HG03135 (cell line): ENCODE results near the gene TSPAN31.

Experiments used
- ATAC-seq: cut with Tn5 transposase; IDR thresholded peaks from one replicate; pipeline ENCODE4 v1.9.1; 2021; ENCODE audit warnings: mild to moderate bottlenecking, moderate library complexity; ENCODE audit not compliant: unreplicated experiment

The TSPAN31 gene

DNA sequence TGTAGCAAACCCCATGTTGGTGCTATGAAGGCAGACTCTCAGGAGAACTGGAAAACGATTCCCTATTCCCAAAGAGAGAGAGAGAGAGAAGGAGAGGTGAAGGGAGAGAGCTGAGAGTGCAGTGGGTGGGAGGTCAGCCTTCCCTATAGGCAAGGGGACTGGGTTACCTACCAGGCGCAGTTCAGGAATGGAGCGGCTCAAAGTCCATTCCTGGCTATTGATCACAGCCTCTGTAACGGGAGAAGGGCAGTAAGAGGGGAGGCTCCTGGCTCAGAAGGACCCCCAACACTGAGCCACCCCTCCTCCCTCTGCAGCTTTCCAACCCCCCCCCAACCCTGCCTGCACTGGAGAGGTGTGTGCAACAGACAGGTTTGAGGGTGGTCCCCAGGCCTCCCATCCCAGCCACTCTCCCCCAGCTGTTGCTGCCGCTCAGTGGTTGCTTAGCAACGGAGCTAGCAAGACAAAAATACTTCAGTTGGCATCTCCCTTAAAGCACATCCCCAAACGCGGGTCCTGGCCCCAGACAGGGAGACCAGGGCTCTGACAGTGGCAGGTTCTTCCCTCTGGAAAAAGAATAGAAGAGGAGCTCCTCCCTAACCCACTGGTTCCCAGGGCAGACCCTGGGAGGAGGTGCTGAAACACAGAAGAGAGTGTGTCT, 9.5 kb upstream of the TSPAN31 start:
- no peak for ATAC-seq

DNA sequence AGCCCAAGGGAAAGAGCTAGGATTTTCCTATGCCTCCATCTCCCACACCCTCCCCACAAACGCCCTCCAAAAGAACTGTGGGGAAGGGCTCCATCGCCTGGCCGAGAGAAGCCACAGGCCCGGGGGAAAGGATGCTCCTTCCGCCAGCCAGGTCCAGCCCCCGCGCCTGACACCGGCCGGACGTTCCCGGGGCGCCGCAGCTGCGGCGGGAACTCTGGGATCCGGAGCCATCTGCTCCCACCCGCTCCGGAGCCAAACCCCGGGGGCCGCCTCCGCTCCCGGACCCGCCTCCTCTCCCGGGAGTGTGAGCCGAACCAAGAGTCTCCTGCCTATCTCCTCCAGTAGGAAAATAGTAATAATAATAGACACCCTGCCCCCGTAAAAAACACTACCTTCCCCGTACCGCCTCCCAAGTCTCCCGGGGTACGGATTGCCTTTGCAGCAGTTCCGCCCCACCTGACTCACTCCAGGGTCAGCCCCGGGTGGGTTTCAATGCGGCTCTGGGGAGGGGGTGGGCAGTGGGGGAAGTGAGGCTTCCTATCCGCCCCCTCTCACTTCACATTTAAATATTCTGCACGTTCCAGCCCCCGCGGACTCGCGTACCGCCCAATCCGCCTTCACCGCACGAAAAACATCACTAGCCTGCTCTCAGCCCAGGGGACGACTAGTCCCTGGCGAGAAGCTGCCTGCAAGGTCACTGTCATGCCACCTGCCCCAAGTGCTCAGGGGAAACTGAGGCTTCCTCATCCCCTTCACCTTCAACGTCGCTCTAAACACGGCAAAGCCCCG, 8.7 kb upstream of the TSPAN31 start:
- ATAC-seq, result no peak

DNA sequence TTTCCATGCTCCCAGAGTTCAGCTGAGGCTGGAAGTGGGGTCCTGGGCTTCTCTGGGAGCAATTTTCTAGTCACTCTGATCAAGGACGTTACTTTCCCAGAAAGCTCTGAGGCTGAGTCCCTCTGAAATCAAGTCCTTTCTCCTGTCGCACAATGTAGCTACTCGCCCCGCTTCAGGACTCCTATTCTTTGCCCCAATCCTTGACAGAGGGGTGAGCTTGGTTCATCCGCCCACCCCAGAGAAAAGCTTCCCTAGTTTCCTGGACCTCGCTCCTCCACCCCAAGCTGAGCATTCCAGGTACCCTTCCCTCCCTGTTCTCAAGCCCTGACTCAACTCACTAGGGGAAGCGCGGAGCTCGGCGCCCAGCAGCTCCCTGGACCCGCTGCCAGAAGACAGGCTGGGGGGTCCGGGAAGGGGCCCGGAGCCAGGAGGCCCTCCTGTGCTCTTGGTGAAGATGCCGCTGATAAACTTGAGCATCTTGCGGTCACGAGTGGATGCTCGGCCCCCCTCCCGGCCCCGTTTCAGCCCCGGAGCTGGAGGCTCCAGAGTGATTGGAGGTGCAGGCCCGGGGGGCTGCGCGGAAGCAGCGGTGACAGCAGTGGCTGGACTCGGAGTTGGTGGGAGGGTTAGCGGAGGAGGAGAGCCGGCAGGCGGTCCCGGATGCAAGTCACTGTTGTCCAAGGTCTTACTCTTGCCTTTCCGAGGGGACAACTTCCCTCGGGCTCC, 7.9 kb upstream of the TSPAN31 start:
- ATAC-seq, result no peak

DNA sequence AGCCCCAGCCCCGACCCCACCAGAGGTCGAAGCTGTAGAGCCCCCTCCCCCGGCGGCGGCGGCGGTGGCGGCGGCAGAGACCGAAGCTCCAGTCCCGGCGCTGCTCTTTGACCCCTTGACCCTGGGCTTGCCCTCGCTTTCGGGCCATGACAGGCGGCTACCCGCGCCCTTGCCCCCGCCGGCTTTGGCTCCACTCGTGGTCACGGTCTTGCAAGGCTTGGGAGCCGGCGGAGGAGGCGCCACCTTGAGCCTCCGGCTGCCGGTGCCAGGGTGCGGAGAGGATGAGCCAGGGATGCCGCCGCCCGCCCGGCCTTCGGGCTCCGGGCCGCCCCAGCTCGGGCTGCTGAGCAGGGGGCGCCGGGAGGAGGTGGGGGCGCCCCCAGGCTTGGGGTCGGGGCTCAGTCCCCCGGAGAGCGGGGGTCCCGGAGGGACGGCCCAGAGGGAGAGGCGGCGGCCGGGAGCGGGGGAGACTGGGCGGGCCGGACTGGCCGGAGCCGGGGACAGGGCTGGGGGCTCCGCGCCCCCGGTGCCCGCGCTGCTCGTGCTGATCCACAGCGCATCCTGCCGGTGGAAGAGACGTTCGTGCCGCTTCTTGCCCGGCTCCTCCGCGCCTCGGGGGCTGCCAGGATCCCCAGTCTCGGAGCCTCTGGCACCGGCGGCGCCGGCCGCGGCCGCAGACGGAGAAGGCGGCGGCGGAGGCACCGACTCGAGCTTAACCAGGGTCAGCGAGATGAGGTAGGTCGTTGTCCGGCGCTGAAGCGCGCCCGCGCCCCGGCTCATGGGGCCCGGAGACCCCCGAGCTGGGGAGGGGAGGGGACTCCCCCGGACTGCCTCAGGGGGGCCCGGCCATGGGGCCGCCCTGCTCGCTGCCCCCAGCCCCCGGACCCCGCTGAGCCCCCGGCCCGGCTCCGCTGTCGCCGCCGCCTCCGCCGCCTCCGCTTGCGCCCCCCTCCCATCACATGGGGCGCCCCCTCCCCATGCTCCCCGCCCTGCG, 7.1 kb upstream of the TSPAN31 start:
- ATAC-seq, result no peak

DNA sequence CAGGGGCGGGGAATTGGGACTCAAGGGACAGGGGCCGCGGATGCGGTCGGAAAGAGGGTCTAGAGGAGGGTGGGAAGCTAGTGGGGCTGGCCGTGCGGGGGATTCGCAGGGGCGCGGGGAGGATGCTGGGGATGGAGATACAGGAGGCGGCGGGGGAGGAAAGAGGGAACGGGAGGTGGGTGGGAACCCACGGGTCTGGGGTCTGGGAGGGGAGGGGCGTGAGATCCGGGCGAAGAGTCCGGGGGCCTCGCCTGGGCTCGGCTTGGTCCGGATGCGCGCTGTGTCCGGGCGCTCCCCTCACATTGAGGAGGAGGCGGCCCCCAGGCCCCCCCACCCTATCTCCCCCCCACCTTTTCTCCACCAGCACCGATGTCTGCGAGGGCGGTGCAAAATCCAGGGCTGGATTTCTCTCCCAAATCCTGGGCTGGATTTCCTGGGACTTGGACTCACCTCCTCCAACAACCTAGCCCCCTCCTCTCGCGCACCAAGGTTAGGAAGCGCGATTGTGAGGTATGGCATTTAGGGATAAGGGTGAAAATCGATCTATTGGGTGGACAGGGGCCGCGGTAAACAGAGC, 6.1 kb upstream of the TSPAN31 start, which contains the start of gene AGAP2:
Gene AGAP2 (minus strand): TSS at position 82 of the 577 bp plus-strand sequence. CDS start 496 bp downstream, outside the sequence.
- no peak for ATAC-seq

DNA sequence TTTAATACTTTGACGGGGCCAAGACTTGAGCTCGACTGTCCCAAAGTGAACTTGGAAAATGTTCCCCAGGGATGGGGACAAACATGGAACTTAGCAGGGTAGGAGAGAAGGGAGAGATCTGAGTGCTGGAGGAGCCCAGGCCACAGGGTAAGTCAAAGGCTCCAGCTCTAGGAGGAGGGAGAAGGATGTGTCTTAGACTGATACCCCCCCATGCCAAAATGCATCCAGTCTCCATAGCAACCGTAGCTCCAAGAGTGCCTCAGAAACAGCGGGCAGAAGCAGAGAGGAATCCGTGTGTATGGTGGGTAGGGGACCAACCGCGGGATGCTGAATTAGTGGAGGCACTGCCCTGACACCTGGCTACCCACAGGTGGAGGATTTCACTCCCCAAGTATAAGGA, 5.5 kb upstream of the TSPAN31 start:
- no peak for ATAC-seq

DNA sequence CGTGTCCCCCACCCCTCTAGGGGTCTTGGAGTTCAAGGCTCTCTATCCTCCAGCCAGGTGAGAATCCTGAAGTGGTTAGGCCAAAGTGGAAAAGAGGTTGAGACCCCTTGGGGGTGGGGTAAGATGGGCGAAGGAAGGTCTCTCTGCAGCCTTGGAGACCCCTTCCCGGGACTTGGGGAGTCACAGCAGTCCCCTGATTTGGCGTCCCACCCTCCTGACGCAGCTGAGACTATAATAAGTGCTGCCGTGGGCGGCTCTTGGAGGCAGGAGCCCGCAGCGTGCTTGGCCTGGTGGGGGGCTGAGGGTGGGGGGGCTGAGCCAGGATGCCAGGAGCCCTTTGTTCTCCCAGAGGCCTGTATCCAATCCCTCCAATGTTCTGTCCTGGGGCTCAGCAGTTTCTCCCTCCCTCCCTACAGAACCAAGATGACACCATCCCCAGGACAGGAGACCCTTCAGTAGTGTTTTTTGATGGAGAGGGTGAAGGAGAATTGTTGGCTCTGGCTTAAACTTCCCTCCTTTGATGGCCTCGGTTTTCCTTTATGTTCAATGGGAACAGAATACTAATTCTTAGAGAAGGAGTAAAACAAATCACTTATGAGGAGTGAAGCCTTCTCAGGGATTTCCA, 4.8 kb upstream of the TSPAN31 start:
- ATAC-seq, result no peak

DNA sequence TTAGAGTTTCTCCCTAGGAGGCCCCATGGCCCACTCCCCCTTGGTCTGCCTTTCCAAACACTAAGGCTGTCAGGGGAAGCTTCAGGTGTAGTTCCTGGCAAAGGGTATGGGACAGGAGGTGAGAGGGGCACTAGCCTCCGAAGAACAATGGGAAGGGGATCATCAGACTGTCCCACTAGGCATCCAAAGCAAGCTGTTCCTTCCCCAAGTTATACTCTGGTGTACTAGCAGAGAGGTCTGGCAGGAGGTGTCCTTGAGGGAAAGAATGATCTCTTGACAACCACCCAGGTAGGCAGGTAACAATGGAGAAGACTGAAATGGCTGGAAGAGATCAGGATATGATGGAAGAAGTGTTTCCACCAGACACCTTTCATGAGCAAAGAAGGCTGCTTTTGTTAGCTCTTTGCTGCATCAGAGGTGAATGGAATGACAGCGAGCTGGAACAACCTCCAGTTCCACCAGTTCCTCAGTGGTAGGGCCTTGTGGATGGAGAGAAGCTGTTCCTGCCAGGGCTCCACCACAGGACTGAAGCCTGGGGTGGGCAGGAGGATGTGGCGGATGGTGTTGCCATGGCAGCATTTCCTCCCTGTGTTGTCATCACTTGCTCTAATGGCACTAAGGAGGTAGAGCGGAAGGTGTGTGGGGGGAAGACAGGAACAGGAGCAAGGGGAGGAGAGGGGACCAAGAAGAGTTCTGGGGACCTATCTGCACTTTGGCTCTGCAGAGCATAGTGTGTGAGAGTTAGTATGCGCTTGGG, 4.0 kb upstream of the TSPAN31 start:
- ATAC-seq, result peak; percentile 56

DNA sequence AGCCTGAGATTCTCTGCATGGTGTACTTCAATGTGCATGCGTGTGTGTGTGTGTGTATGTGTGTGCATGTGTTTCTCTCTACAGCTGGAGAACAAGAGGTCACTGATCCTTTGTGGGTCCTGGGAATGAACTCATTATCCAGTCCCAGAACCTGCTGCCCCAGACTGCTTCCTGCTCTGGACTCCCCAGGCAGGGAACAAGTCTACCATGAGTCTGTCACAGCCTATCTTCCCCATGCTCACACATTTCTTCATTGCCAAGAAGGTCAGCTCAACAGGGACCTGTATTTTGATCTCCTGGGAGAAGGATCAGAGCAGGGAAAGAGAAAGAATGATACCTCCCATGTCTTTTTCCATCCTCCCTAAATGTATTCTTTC, 3.4 kb upstream of the TSPAN31 start:
- ATAC-seq, result no peak

DNA sequence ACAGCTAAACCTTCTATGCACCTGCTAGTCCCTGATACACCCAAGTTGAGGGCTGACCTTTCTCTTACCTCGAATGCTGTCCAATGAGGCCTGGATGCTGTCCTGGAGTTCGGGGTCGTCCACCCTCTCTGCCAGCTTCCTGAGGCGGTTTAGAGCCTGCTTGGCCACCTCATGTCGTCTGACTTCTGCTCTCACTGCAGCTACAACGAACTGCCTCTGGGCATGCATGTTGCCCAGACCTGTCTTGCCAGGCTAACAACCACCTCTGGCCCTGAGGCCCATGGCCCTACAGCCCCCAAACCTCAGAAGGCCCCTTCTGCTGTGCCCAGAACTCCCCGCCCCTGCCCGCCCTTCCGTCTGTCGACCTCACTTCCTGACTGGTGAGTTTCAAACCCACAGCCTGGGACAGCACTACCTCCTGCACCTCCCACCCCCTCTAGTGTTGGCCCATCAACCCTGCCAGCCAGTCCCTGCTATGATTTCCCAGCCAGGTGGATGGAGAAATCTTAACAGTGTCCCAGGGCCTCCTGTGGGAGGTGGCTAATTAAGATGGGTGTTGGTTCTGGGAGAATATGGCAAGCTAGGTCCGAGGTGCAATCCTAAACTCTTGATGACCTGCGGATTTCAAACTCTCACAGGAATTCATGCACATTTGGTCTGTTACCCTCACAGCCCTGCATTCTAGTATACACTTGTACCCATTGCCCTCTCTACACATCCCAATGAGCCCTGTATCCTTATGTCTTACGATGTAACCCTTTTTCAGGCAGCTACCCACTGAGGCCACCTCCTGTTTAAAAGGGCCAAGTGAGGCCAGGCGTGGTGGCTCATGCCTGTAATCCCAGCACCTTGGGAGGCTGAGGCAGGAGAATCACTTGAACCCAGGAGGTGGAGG, 2.7 kb upstream of the TSPAN31 start:
- ATAC-seq, result peak; percentile 49

DNA sequence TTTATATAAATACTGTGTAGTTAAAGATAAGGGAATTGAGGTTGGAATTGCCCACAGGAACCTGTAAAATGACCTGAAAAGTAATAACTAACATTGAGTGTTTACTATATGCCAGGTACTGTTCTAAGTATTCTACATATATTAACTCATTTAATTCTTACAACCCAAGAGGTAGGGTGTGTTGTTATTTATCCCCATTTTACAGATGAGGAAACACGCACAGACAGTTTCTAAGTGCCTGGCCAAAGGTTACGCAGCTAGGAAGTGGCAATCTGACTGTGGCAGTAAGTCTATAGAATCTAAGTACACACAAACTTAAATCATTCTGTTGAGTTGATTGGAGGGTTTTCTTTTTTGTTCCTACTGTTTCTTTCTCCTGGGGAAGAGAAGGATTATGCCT, 1.1 kb upstream of the TSPAN31 start:
- ATAC-seq, result no peak

DNA sequence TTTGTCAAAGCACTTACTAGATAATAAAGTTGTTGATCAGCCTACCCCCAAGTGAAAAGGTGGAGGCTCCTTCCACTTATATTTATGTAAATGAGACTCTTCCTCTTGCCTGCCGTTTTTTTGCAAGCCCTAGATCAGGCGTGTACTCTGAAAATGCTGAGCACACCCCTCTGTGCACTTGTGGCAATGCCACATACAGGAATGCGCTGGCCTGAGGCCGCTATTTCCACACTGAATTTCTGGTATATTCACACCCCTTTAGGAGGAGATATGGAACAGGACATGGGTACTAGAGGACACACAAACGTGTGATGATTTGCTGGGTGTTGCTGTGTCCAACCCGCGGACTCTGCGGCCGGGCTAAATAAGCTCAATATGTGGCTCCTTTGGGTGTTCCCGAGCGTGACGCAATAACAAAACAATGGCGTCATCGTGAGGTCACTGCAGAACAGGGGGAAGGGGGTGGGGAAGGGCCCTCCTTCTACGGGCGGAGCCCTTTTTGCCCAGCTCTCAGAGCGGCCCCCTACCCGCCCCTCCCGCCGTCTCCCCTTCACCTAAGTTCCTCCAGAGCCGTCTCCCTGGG, 554 bp upstream of the TSPAN31 start:
- peak; percentile 40 for ATAC-seq

DNA sequence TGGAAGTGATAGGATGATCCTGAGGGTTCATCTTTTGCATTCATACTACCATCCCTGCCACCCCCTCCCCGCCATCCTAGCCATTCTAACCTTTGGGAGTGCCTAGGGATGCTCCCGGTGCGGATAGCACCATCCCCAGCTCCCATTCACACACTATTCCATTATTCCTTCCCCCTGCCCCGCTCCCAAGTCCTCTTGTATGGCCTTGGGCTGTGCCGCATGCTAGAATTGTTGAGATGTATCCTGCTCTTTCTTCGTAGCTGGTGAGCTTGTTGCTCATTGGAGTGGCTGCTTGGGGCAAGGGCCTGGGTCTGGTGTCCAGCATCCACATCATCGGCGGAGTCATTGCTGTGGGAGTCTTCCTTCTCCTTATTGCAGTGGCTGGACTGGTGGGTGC, 644 bp downstream of the TSPAN31 start:
- ATAC-seq, result no peak

DNA sequence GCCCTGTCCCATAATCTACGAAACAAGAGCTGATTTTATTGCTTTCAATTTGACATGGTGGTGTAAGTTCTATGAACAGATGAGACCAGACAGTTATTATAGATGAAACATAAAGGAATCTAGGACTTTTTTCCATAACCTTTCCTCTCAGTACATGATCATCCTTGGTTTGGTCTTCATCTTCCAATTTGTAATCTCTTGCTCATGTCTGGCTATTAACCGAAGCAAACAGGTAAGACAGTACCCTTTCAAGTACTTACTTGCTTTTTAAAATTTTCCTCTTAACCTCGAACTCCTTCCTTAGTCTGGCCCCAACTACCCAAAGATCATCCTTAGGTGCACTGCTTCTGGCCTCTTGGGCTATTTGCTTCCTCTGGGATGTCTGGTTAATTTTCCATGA, 1.2 kb downstream of the TSPAN31 start:
- no peak for ATAC-seq

DNA sequence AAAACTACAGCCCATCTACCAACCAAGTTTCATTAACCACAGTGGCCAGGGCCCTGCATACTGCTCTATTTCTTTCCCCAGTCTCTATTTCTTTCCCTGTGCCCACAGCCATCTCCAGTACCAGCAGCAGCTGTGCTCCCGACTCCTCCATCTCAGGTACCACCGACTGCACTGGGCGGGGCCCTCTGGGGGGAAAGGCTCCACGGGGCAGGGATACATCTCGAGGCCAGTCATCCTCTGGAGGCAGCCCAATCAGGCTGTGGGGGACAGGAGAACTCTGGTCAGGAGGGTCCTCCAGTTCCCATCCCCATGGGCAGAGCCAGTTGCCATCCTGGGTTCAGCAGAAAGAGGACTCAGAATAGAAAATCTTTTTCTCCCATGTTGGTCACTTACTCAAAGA, 4.2 kb downstream of the TSPAN31 start:
- no peak for ATAC-seq

DNA sequence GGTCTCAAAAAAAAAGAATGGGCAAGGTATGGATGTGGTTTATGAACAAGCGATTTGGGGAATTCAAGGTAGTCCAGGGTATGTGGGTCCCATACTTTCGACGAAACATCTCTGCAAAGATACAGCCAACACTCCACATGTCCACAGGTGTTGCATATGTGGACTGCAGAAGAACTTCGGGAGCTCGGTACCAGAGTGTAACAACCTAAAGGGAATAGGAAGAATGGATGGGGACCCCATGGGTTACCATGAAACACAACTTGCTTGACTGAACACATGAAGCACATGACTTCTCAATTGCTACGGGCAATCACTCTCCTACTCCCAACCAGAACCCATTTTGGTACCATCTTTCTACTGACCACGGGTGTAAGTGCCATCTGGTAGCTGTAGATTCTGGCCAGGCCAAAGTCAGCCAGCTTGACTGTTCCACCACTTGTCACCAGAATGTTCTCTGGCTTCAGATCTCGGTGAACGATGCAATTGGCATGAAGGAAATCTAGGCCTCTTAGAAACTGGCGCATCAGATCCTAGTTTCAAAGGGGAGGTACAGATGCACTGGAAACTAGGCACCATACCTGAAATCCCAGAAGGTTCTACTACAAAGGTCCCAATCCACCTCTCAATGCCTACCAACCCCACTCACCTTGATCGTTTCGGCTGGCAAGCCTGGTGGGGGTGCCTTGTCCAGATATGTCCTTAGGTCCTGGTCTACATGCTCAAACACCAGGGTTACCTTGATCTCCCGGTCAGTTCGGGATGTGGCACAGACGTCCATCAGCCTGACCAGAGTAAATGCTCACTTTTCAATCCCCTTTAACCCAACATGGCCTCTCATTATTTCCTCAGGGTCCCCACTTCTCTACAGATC, 6.0 kb downstream of the TSPAN31 start:
- ATAC-seq, result no peak

DNA sequence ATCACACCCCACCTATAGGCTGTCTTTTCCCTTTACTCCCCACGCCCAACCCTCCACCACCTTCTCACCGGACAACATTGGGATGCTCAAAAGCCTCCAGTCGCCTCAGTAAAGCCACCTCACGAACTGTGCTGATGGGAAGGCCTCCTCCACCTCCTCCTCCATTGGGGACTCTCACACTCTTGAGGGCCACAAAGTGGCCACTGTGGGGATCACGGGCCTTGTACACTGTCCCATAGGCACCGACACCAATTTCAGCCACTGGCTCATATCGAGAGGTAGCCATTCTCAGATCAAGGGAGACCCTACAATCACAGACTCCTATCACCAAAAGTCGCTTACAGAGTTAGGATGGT, 6.6 kb downstream of the TSPAN31 start:
- ATAC-seq, result no peak
